ENCODE data around the gene TMEM161A. TPM values are rescaled to one million over a fixed set of nuclear protein-coding genes. Genes with fewer than 3 reads are reported as not detected.

TMEM161A gene
- total RNA-seq, 4 donors from 2014 or later, result 16.9 to 41.9 (median 18.5) TPM

DNA sequence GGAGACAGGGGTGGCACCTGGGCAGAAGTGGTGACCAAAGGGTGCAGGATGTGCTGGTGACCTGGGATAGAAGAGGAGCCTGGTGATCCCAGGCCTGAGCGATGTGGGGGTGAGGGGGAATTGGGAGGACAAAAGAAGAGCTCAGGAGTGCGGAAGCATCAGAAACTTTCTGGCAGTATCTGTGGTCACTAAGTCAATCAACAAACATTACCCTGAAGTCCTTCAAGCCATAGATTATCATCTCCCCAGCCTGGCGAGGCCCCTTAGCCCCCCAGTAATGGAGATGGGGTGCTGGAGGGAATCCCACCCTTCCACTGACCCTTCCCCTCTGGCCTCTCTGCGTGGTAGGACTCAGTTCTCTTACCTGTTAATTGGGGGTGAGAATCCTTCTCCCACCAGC, 21.3 kb upstream of the TMEM161A start:
- Histone ChIP-seq H3K4me1 (no peaks in the 10 kb centered on the region), H3K27me3 (no peaks in the 10 kb centered on the region), H3K27ac (no peak overlapping the region), H3K9me3 (no peaks in the 10 kb centered on the region), H3K4me3 (no peak overlapping the region), H3K36me3 (no peaks in the 10 kb centered on the region)
- 80 to 92% methylated on average over 1 to 4 of the region's 4 CpGs for WGBS, 2 donors (ENCODE audit: low coverage in 1 of 2)
- DNase-seq, result no peak
- intact Hi-C loops (cut with DNase I; ENCODE audit: low total_unique reads) (no loop called here), in situ Hi-C loops (cut with MboI; ENCODE audit: low pct_ligation_motif_present in 1 of 4, low pct_unique_long_range_greater_than_20kb in 1 of 4, low sequenced_read_pairs in 3 of 4) (no loop called here)
- TF ChIP-seq POLR2A (IDR thresholded peaks at IDR 0.05) (no peak), POLR2AphosphoS5 (IDR thresholded peaks at IDR 0.05) (no peak), EP300 (IDR thresholded peaks at IDR 0.05; ENCODE audit: low read depth) (no peak)
- TF ChIP-seq, protein P1, sequence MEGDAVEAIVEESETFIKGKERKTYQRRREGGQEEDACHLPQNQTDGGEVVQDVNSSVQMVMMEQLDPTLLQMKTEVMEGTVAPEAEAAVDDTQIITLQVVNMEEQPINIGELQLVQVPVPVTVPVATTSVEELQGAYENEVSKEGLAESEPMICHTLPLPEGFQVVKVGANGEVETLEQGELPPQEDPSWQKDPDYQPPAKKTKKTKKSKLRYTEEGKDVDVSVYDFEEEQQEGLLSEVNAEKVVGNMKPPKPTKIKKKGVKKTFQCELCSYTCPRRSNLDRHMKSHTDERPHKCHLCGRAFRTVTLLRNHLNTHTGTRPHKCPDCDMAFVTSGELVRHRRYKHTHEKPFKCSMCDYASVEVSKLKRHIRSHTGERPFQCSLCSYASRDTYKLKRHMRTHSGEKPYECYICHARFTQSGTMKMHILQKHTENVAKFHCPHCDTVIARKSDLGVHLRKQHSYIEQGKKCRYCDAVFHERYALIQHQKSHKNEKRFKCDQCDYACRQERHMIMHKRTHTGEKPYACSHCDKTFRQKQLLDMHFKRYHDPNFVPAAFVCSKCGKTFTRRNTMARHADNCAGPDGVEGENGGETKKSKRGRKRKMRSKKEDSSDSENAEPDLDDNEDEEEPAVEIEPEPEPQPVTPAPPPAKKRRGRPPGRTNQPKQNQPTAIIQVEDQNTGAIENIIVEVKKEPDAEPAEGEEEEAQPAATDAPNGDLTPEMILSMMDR (IDR thresholded peaks at IDR 0.05), result no peak

DNA sequence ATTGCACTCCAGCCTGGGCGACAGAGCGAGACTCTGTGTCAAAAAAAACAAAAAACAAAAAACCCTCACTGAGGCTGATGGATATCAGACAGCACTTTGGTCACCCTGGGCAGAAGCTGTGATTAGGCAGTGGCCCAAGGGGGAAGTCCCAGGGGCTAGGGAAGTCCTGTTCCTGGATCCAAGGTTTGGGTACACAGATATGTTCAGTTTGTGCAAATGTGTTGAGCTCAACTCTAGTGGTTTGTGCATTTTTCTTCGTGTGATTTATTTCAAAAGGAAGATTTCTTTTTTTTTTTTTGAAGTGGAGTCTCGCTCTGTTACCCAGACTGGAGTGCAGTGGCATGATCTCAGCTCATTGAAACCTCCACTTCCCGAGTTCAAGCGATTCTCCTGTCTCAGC, 19.5 kb upstream of the TMEM161A start:
- in situ Hi-C loops (cut with MboI; ENCODE audit: low pct_ligation_motif_present in 1 of 4, low pct_unique_long_range_greater_than_20kb in 1 of 4, low sequenced_read_pairs in 3 of 4) (no loop called here), intact Hi-C loops (cut with DNase I; ENCODE audit: low total_unique reads) (no loop called here)
- Histone ChIP-seq H3K27ac (no peak overlapping the region), H3K9me3 (no peaks in the 10 kb centered on the region), H3K4me3 (no peak overlapping the region), H3K27me3 (no peaks in the 10 kb centered on the region), H3K4me1 (no peaks in the 10 kb centered on the region), H3K36me3 (no peaks in the 10 kb centered on the region)
- 62 to 81% methylated on average over 1 to 6 of the region's 6 CpGs for WGBS, 2 donors (ENCODE audit: low coverage in 1 of 2)
- no peak for DNase-seq
- TF ChIP-seq, protein P1 (IDR thresholded peaks at IDR 0.05), result no peak
- TF ChIP-seq POLR2A (IDR thresholded peaks at IDR 0.05) (no peak), EP300 (IDR thresholded peaks at IDR 0.05; ENCODE audit: low read depth) (no peak)

DNA sequence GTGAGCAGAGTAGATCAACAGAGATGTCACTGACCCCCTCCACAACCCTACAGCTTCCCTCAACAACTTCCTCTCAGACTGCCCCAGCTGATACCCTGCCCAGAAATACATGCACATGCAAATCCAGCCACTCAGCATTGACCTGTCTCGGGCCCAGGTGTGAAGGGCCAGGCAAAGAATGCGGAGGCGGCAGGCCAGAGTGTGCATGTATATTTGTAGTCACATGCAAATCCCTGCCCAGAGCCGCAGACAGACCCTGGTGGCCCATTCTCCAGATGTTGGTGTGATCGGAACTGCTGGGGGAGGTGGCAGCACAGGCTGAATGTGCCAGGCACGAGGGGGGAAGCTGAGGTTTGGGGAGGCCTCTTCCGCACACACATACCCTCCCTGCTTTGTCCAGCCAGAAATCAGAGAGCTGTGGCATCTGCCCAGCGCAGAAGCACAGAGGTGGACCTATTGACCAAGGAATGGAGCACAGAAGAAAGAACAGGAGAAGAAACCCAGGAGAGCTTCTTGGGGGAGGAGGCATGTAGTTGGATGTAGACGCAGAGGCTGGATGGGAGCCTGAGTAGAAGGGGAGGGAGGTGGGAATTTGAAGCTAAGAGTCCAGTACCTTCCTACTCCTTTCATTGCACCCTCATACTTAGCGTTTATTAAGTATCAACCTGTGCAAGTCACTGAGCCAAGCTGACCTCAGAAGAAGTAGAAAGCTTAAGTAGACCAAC, 17.4 kb upstream of the TMEM161A start:
- 75 to 83% methylated on average over 1 to 10 of the region's 10 CpGs for WGBS, 2 donors (ENCODE audit: low coverage in 1 of 2)
- intact Hi-C loops (cut with DNase I; ENCODE audit: low total_unique reads), result no loop called here
- H3K36me3 ChIP-seq, result no peaks in the 10 kb centered on the region

DNA sequence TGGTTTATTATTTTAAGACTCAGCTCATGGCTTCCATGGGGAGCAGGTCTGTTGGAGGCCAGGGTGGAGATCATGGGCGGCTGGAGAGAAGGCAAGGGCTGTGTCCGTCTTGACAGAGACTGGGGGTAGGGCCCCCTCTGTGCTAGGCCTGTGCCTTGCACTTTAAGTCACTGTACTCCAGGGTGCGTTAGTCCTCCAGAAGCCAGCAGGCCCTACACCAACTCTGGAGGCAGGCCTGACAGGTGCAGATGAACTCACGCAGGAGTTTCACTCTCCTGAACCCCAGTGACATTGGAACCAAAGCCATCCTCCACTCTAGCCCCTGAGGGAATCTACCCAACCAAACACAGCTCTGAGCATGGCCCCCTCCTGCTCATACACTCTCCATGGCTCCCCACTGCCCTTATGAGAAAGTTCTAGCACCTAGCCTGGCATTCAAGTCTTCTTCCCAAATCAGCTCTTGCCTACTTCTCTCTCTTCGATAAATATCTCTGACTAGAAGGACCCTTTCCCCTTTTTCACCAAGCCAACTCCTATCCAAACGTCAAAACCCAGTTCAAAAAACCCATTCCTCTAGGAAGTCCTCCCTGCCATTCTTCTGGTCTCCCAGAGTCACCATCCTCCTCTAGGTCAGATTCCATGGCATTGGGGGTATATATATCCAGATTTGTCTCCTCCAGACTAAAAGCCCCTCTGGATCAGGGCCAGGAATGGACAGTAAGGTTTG, 16.7 kb upstream of the TMEM161A start:
- H3K27ac ChIP-seq, result peak overlapping the region in 1 of 4 donors; percentile 37
- in situ Hi-C loops (cut with MboI; ENCODE audit: low pct_ligation_motif_present in 1 of 4, low pct_unique_long_range_greater_than_20kb in 1 of 4, low sequenced_read_pairs in 3 of 4), result no loop called here
- H3K4me3 ChIP-seq, result no peak overlapping the region
- H3K4me1 ChIP-seq, result no peaks in the 10 kb centered on the region
- no peaks in the 10 kb centered on the region for H3K36me3 ChIP-seq
- H3K9me3 ChIP-seq, result no peaks in the 10 kb centered on the region
- no peak for DNase-seq
- TF ChIP-seq, protein P1 (IDR thresholded peaks at IDR 0.05), result no peak
- TF ChIP-seq EP300 (IDR thresholded peaks at IDR 0.05; ENCODE audit: low read depth), result no peak
- no peak for TF ChIP-seq POLR2A (IDR thresholded peaks at IDR 0.05)
- 84 to 100% methylated on average over 2 to 6 of the region's 6 CpGs for WGBS, 2 donors (ENCODE audit: low coverage in 1 of 2)
- intact Hi-C loops (cut with DNase I; ENCODE audit: low total_unique reads), result no loop called here
- H3K27me3 ChIP-seq, result no peaks in the 10 kb centered on the region

More for the DNA sequence above, 17.4 kb upstream of the TMEM161A start:
- TF ChIP-seq POLR2A (IDR thresholded peaks at IDR 0.05) (no peak), EP300 (IDR thresholded peaks at IDR 0.05; ENCODE audit: low read depth) (no peak), POLR2AphosphoS5 (IDR thresholded peaks at IDR 0.05) (no peak)
- TF ChIP-seq, protein P1 (IDR thresholded peaks at IDR 0.05), result no peak
- Histone ChIP-seq H3K27ac (peak overlapping the region in 1 of 4 donors; percentile 37), H3K4me3 (no peak overlapping the region), H3K4me1 (no peaks in the 10 kb centered on the region), H3K27me3 (no peaks in the 10 kb centered on the region), H3K9me3 (no peaks in the 10 kb centered on the region)
- peak; percentile 69 for DNase-seq
- in situ Hi-C loops (cut with MboI; ENCODE audit: low pct_ligation_motif_present in 1 of 4, low pct_unique_long_range_greater_than_20kb in 1 of 4, low sequenced_read_pairs in 3 of 4), result no loop called here
